Tibial nerve (tissue), 4 donors: ENCODE measurements around the gene STRIT1. TPM values are rescaled to one million over a fixed set of nuclear protein-coding genes. Genes with fewer than 3 reads are reported as not detected.

Experiments used
- DNase-seq, 2 donors: peaks; one replicate each; pipeline ENCODE4 v3.0.0-alpha.2; 2019; ENCODE audit warnings: low spot score in 2 of 2
- H3K27ac ChIP-seq, 4 donors: fragments of 200-600 bp; sonication (generic) in 3 of 4; one replicate each; pipeline ENCODE4 v1.5.1; 2017 to 2019; ENCODE audit warnings: mild to moderate bottlenecking in 1 of 4
- H3K27me3 ChIP-seq, 2 donors: fragments of 200-600 bp; sonication (generic) in 1 of 2; one replicate each; pipeline versions ENCODE4 v1.5.1 to v1.6.0; 2017 to 2019
- H3K36me3 ChIP-seq, 3 donors: fragments of 200-600 bp; sonication (generic); one replicate each; pipeline ENCODE4 v1.5.1; 2018 to 2019
- H3K4me1 ChIP-seq, 4 donors: fragments of 200-600 bp; sonication (generic) in 3 of 4; one replicate each; pipeline ENCODE4 v1.5.1; 2017 to 2019
- H3K4me3 ChIP-seq, 4 donors: fragments of 200-600 bp; sonication (generic) in 3 of 4; one replicate each; pipeline ENCODE4 v1.5.1; 2017 to 2019; ENCODE audit warnings: mild to moderate bottlenecking in 1 of 4, moderate library complexity in 1 of 4
- H3K9me3 ChIP-seq, 4 donors: fragments of 200-600 bp; sonication (generic) in 3 of 4; one replicate each; pipeline ENCODE4 v1.5.1; 2017 to 2019
- EP300 ChIP-seq, 2 donors: sonication (generic); formaldehyde crosslinking; IDR thresholded peaks; one replicate each; pipeline ENCODE4 v1.6.1; 2017; ENCODE audit warnings: antibody characterized with exemption in 2 of 2, mild to moderate bottlenecking in 1 of 2
- POLR2A ChIP-seq, 2 donors: fragments of 450-650 bp; IDR thresholded peaks; one replicate each; pipeline ENCODE4 v1.6.1; 2017; ENCODE audit warnings: antibody characterized with exemption in 2 of 2, mild to moderate bottlenecking in 2 of 2, moderate library complexity in 2 of 2
- WGBS, 2 donors: methylation state at CpG; one replicate each; pipeline ENCODE4 v1.1.5; 2018; 5-methylcytosine and 5-hydroxymethylcytosine counted together
- total RNA-seq, 4 donors: library from RNA; depleted of rRNA; stranded (reverse); fragments of >200 nt; gene quantifications; one replicate each; pipeline ENCODE4 v1.1.0, GENCODE V29; 2016
- TF ChIP-seq, protein P1 (sequence below), 5 experiments: fragments of 200-600 bp in 3 of 5; fragments of 450-650 bp in 2 of 5; sonication (generic) in 3 of 5; IDR thresholded peaks; one replicate each; pipeline ENCODE4 v1.5.1; 2016 to 2019; ENCODE audit warnings: antibody characterized with exemption in 5 of 5, mild to moderate bottlenecking in 3 of 5, moderate library complexity in 2 of 5

STRIT1 gene
- total RNA-seq, 4 donors from 2014 or later, result not detected

DNA sequence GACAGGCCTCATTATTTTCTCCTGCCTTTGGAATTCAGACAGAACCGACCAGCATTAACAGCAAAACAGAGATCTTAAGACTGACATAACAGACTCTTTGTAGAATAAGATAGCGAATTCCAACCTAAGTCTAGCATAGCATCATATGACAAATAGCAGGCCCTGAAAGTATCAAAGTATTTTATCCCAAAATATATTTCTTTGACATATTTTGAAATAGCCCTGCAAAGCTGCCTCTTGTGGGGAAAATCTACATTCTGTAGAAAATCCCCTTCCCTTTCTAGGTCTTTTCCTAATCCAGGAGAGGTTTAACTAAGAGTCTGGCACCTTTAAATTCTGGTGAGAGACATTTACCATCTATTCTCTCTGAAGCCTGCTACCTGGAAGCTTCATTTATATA lies 34.4 kb upstream of the STRIT1 start:
- no peak overlapping the region for H3K27ac ChIP-seq
- DNase-seq, result no peak
- H3K4me3 ChIP-seq, result no peak overlapping the region
- H3K27me3 ChIP-seq, result no peaks in the 10 kb centered on the region
- no peaks in the 10 kb centered on the region for H3K4me1 ChIP-seq
- TF ChIP-seq POLR2A (IDR thresholded peaks at IDR 0.05) (no peak), EP300 (IDR thresholded peaks at IDR 0.05) (no peak)
- TF ChIP-seq, protein P1, sequence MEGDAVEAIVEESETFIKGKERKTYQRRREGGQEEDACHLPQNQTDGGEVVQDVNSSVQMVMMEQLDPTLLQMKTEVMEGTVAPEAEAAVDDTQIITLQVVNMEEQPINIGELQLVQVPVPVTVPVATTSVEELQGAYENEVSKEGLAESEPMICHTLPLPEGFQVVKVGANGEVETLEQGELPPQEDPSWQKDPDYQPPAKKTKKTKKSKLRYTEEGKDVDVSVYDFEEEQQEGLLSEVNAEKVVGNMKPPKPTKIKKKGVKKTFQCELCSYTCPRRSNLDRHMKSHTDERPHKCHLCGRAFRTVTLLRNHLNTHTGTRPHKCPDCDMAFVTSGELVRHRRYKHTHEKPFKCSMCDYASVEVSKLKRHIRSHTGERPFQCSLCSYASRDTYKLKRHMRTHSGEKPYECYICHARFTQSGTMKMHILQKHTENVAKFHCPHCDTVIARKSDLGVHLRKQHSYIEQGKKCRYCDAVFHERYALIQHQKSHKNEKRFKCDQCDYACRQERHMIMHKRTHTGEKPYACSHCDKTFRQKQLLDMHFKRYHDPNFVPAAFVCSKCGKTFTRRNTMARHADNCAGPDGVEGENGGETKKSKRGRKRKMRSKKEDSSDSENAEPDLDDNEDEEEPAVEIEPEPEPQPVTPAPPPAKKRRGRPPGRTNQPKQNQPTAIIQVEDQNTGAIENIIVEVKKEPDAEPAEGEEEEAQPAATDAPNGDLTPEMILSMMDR (IDR thresholded peaks at IDR 0.05), result no peak
- no peaks in the 10 kb centered on the region for H3K36me3 ChIP-seq
- WGBS, 2 donors, result 69 to 71% methylated on average over 2 of the region's 2 CpGs
- no peaks in the 10 kb centered on the region for H3K9me3 ChIP-seq

DNA sequence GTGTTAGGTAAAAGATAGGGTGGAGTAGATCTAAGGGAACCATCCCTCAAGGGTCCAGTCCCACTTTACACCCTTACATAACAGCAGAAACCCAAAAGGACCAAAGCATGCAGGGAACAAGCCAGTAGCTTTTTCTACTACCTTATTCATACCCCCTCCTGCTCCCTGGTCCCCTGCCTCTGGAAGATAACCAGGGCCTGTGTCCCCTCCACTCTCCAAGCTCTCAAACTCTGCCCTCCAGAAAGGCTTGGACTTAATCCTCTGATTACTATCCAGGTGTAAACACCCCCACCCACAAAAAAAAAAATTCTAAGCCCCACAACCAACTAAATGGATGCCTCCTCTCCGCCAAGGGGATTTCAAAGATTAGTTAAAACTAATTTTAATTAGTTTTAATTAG lies 33.9 kb upstream of the STRIT1 start:
- no peak for DNase-seq
- TF ChIP-seq POLR2A (IDR thresholded peaks at IDR 0.05), result no peak
- no peak for TF ChIP-seq EP300 (IDR thresholded peaks at IDR 0.05)
- TF ChIP-seq, protein P1 (IDR thresholded peaks at IDR 0.05), result no peak
- Histone ChIP-seq H3K4me3 (no peak overlapping the region), H3K4me1 (no peaks in the 10 kb centered on the region), H3K9me3 (no peaks in the 10 kb centered on the region), H3K27me3 (no peaks in the 10 kb centered on the region), H3K36me3 (no peaks in the 10 kb centered on the region), H3K27ac (no peak overlapping the region)
- 98% methylated on average over 1 of the region's 1 CpG for WGBS, 2 donors

DNA sequence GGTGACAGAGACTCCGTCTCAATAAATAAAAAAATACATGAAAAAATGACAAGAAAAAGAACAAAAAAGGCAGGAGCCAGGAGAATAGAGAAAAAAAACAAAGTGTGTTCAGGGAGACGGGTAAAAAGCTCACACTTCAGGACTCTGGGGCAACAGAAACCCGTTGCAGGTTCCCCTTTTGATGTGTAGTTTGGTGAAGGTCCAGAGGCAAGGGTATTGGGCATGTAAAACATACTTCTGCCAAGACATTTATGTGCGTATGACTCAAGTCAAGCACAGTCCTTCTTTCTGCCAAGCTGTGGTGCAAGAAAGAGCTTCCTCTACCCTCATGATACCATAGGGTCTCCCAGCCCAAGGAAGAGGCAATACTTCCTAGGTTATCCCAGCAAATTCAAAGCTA lies 33.4 kb upstream of the STRIT1 start:
- Histone ChIP-seq H3K27ac (no peak overlapping the region), H3K27me3 (no peaks in the 10 kb centered on the region), H3K36me3 (no peaks in the 10 kb centered on the region), H3K9me3 (no peaks in the 10 kb centered on the region), H3K4me1 (no peaks in the 10 kb centered on the region), H3K4me3 (no peak overlapping the region)
- TF ChIP-seq, protein P1 (IDR thresholded peaks at IDR 0.05), result no peak
- 91 to 93% methylated on average over 4 of the region's 4 CpGs for WGBS, 2 donors
- DNase-seq, result no peak

DNA sequence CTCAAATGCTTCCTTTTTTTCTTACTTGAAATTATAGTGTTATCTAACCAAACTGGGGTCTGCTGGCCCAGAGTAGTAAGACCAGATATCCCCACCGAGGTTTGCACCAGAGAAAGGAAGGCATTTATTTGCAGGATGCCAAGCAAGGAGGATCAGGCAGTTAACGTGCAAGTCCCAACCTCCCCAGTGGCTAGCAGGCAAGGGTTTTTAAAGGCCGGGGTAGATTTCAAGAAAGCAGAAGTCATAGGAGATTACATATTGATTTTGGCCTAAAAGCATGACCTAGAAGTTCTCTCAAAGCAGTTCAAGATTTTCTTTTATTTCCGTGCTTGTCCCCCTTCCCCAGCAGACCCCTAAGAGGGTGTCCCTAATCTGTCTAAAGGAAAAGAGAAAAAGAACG lies 32.8 kb upstream of the STRIT1 start:
- WGBS, 2 donors, result 74 to 83% methylated on average over 5 of the region's 5 CpGs
- H3K9me3 ChIP-seq, result no peaks in the 10 kb centered on the region
- no peak overlapping the region for H3K27ac ChIP-seq
- H3K4me3 ChIP-seq, result no peak overlapping the region
- no peaks in the 10 kb centered on the region for H3K4me1 ChIP-seq
- DNase-seq, result no peak
- no peaks in the 10 kb centered on the region for H3K36me3 ChIP-seq
- TF ChIP-seq POLR2A (IDR thresholded peaks at IDR 0.05), result no peak
- TF ChIP-seq, protein P1 (IDR thresholded peaks at IDR 0.05), result no peak
- no peak for TF ChIP-seq EP300 (IDR thresholded peaks at IDR 0.05)
- H3K27me3 ChIP-seq, result no peaks in the 10 kb centered on the region

DNA sequence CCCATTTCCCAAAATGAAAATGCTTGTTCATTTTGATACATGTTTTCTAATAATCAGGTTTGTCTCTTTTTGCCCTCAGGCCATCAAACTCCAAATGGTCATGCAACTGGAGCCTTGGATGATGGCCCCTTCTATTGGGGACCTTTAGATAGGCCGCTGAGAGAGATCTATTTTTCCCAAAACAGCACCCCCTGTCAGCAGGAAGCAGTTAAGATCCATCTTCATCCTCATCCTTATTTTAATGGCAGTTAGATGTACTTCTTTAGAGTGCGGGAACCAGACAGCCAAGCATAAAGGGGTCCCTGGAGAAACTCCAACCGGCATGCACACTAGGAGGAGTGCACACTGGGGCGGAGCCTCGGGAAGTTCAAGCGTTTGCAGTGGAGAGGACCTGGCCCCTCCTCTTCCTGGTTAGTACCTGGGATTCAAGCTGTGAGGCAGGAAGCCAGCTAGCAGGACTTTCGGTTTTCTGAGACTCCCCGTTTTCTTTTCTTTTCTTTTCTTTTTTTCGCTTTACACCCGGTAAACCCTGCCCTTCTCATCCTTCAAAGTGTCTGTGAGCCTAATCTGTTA lies 31.9 kb upstream of the STRIT1 start:
- Histone ChIP-seq H3K4me1 (no peaks in the 10 kb centered on the region), H3K9me3 (no peaks in the 10 kb centered on the region), H3K4me3 (no peak overlapping the region), H3K36me3 (no peaks in the 10 kb centered on the region), H3K27ac (no peak overlapping the region), H3K27me3 (no peaks in the 10 kb centered on the region)
- no peak for DNase-seq
- 69 to 73% methylated on average over 10 of the region's 10 CpGs for WGBS, 2 donors
- TF ChIP-seq, protein P1 (IDR thresholded peaks at IDR 0.05), result no peak
- TF ChIP-seq EP300 (IDR thresholded peaks at IDR 0.05), result no peak
- no peak for TF ChIP-seq POLR2A (IDR thresholded peaks at IDR 0.05)
